Measurements from ENCODE around the gene RAPGEF1.

The RAPGEF1 gene

DNA sequence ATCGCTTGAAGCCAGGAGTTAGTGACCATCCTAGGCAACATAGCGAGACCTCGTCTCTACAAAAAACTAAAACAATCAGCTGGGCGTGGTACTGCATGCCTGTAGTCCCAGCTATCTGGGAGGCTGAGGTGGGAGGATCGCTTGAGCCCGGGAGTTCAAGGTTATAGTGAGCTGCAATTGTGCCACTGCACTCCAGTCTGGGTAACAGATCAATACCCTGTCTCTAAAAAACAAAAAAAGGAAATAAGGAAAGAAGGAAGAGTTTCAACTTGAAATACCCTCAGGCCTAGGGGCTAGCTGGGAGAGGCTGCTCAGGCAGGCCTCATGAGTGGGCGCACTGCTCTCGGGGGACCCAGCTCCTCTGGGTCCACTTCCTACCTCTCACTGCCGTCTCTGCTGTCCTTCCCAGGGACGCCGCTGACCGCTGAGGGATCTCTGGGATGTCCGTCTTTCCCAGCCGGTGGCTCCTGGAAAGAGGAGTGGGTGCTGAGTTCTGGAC, 138.1 kb downstream of the RAPGEF1 start:
- no peak for DNase-seq

DNA sequence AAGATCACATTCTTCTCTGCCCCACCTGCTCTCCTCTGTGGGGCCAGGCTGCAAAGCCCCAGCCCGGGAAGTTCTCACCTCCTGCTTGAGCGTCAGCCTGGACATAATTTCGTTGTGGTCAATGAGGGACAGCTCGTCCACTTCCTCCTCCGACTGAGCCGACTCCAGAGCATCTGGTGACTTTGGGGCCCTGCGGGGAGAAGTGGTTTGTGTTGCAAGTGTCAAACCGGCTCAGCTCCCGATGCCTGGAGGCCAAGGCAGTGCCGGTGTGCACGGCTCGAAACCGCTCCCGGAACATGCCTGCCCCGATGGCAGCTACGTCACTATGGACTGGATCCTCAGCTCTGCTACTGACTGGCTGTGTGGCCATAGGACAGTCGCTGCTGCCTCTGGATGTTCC, 141.8 kb downstream of the RAPGEF1 start:
- DNase-seq: no peak

DNA sequence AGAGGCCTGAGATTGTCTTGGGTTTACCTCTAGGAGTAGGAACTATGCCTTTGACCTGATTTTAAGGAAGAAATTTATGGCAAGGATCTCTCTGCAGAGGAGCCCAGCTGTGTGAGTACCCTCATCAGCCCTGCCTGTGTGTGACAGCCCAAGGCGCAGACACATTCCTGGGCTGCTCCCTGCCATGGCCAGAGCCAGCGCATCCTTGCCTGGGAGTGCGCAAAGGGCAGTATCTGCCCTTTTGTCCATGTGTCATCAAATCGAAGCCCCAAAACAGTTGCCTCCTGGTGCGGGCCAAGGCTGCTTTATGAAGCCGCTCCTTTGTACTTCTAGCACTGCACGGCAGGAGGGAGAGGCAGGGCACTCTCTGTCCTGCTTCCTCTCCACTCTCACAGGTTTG, 142.6 kb downstream of the RAPGEF1 start:
- DNase-seq: no peak

DNA sequence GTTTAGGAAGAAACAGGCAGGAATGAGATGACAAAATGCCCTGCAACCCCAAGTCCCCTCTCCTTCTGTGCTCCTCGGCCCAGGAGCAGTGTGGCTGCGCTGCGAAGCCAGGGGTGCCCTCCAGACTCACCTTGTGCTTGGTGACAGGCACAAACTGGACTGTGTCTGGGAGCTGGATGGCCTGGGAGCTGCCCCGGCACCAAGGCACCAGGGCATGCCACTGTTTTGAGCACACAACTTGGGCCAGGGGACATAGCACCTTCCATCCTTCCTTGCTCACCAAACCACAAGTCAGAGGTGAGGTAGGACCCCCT, 143.5 kb downstream of the RAPGEF1 start:
- no peak for DNase-seq

DNA sequence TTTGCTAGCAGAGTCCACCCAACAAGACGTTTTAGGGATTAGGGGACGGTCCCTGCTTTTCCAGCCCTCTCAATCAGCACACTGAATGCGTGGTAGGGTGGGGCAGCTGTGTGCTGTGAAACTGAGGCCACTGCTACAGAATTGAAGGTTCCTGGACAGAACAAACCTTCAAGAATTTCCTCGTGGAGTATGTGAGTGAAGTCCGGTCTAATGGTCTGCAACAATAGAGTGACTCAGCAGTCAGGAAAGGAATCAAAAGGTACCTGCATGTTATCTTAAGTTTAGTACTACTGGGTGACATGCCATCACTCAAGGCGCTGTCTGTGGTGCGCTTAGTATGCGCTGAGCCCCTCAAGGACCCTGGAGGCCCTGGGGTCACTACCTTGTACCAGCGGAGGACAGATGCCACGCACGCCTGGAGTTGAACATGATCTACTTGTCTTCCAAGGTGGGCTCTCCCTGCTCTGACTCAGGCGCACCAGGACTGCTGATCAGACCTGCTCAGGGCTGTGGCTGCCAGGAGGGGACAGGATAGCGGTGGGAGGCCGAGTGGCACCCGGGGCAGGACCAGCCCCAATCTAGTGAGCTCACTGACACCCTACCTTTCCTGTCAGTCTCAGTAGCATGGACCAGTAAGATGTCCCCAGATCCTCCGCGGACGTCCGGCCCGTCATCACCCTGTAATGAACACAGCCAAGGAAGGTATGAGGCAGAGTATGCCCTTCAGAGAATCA, 144.0 kb downstream of the RAPGEF1 start:
- no peak for DNase-seq

DNA sequence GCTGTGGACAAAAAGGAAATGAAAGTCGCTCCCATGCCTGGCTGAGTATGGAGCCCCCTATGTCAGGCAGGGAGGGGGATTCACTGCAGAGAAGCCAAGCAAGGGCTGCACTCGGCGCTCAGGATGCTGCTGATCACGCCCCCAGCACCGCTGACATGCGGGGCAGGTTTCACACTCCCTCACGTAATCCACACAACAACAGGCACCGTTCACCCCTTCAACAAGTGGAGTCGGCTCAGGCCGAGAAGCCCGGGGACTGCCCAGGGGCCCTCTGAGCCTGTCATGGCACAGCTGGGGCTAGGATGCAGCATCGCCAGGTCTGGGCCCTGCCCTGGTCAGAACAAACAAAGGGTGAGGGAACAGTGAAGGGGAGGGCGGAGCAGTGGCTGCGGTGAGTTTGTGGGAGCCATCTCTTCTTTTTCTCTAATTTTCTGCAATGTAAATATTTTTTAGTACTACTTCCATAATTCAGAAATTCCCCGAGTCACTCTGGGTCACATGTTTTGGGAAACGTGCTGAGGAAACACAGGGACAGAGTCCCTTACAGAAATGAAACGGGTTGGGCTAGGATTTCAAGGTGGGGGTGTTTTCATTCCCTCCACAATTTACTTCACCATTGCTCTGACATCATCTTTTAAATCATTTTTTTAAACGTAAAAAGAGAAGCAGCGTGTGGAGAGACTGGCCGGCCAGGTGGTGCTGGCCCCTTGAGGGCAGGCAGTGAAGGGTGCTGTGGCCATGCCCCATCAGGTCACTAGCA, 144.8 kb downstream of the RAPGEF1 start:
- no peak for DNase-seq

DNA sequence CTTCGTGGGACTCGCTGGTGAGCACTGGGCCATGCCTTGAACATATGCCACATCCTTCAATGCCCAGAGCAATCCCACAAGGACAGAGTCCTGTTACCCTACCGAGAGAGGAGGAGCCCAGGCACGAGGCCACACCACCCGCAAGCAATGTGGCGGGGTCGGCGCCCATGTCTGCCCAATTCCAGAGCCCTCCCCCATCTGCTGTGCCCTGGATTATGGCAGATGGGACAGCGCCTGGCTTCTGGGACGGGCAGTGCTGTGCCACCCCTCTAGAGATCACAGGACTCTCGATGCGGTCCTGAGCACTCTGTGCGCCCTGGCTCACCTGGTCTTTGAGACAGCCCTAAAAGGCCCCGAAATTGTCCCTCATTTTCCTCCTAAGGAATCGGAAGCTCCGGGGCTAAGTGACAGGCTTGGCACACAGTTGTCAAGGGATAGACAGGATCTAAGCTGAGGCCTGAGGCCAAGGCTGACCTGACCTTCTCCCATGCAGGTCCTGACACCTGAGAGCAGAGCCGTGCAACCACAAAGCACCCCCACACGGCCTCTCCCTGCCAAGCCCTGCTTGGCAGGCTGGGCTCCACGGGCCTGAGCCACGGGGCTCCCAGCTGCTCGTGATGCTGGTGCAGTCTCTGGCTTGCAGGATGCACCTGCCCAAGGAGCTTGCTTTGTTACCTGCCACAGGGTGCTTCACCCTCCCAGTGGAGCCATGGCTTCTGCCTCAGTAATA, 145.8 kb downstream of the RAPGEF1 start:
- DNase-seq: no peak

DNA sequence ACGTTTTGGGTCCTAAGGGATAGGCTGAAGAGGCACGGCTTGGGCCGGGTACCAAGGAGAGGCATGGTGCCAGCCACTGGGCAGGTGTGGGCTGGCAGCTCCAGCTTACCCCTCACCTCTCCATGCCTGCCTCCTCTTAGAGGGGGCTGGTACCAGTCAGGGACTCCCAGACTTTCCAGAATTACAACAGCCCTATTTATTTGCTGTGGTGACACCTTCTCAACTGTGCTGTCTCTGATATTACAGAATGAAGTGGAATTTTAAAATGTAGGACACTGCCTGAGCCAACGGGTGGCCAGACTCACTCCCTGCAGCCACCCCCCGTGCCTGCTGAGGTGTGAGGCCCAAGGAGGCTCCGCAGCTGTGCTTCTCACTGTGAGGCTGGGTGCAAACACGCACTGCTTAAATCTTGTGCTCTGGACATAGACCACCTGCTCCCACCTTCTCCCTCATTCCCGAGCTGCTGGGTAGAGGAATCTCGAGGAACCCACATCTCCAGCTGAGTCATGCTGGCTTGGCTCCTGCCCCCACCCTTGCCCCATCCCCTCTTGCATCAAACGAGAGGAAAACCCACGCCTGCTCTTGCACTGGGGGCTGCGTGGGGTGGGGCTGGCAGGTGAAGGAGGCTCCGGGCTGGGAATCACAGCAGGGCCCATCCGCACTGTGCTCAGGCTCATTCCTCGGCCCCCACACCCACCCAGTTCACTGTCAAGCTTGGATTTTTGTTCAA, 146.6 kb downstream of the RAPGEF1 start:
- no peak for DNase-seq

DNA sequence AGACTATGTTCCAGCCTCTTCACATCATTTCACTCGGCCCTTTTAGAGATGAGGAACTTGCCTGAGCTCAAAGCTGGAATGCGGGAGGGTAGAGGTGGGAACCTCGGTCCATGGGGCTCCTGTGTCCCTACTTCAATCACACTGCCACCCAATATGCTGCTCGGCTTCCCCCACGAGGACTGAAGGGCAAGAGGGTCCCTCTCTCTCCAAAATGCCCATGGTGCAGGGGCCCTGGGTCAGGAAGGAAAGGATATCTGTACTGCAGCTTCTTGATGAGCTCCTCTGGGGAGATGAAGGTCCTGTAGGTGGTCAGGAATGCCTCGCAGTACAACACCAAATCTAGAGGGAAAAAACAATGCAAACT, 148.0 kb downstream of the RAPGEF1 start:
- no peak for DNase-seq

DNA sequence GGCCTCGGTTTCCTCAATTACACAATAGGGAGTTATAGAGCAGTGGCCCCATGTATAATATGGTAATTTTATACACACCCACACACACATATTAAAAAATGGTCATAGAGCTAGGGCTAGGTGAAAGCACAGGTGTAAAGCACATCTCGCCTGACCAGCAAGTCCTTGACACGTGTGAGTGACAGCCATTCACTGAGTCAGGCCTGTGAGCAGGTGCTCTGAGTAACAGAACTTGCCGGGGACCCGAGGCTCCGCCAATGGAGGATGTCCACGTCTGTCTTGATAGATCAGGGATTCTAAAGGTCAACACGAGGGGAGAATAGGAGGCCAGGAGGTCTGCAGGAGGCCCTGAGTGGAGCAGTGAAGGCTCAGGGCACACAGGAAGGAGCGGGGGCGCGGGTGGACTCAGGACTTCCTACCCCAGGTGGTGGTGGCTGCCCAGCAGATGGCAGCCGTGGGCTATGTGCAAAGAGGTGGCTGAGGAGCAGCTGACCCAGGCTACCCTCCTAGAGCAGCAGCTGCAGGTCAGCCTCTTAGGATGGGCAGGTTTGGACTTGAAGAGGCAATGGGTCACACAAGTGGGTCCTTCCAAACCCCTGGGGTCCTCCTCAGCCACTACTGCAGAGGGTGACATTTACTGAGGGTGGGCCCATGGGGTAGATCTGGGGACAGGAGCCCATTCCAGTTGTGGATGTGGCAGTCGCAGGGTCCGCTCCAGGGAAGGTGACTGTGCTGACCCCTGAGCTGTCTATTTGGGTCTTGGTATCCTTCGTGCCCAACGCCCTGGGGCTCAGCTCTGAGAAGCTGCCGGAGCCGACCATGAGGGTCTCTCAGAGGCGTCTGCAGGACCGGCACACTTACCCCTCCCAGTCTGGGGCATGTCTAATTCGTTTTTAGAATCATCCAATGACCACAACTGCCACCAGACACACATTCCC, 148.7 kb downstream of the RAPGEF1 start:
- peak; percentile 25 for DNase-seq

DNA sequence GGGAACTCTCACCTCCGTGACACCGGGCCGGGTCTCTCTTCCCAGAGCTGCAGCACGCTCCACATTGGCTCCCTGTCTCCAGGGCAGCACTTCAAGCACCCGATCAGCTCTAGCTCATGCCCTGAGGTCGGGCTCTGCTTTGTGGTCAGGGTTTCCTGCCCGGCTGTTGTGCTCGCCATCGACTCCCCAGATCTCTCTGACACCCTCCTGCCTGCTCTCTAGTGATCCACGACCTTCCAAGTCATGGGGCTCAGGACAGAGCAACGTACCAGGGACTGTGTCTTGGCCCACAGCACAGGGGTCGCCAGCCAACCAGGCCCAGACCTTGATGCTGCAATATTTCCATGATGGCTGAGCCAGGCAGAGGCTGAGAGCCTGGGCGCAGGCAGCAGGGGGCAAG, 149.4 kb downstream of the RAPGEF1 start:
- DNase-seq: no peak

DNA sequence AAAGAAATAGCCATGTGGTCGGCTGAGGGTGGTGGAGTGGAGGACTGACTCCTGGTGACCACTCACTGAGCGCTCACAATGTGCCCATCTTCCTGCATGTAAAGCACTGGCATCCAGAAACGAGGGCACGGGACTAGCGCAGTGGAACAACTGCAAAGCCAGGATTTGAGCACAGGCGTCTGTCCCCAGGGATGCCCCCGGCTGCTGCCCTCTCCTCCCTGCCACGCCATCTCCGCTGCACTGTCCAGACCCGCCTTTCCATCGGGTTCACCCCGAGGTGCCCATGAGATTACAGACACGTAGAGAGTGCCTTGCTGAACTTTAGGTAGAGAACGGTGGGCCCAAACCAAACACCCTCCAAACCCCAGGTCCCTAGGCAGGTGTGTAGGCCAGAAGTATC, 149.9 kb downstream of the RAPGEF1 start:
- DNase-seq: no peak

DNA sequence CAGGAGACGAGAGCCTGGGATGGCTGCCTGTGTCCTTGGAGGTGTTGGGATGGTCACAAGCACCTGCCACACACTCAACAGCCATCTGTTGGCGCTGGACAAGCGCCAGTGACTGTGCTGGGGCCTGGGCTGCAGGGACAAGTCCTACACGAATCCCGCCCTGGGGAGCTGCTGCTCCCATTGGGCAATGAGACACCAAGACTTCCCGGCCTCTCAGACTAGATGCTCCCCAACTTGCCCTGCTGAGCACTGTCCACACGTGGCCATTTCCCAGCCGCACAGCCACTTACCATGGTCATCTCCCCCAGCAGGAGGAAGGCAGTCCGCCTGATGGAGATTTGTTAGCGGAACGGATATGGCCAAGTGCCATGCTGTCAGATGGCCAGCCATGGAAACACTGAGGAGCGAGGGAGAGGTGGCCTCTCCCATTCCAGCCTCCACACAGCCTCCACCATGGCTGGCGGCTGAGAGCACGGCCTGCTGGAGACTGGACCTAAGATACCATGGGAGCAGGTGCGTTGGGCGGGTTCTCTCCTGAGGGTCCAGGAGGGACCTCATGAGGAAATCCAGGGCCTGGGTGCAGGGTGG, 150.7 kb downstream of the RAPGEF1 start:
- DNase-seq: peak; percentile 59

DNA sequence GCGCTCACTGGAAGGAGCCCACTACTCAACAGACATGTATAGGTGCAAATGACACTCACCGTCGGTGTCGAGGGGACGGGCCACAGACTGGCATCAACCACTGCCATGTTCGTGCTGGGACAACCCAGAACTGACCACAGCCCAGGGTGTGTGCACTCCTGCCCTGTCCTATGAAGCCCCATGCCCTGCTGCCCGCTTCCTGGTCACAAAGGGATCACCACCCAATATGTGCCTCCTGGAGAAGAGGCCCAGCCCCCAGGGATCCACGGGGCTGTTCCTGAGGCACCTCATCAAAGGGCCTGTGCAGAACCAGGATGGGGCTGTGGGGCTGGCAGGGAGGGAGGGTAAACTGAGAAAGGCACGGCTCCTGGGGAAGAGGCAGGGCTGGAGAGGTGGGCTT, 151.5 kb downstream of the RAPGEF1 start:
- DNase-seq: no peak

DNA sequence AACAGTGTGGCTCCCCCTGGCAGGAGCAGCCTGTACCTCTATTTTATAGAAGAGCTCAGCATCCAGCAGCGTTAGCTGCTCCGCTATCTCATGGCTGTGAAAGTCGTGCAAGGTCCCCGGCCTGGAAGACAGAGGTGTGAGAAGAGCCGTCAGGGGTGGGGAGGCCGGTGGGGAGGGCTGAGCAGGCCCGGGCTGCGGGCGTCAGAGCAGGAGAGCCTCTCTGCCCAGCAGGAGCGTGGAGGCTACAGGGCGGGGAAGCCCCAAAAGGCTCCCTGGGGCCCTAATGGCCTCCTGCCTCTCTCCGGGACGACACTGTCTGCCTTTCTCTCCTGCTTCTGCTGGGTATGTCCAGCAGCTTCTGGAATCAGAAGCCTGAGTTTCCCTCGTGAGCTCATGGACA, 152.0 kb downstream of the RAPGEF1 start:
- no peak for DNase-seq

DNA sequence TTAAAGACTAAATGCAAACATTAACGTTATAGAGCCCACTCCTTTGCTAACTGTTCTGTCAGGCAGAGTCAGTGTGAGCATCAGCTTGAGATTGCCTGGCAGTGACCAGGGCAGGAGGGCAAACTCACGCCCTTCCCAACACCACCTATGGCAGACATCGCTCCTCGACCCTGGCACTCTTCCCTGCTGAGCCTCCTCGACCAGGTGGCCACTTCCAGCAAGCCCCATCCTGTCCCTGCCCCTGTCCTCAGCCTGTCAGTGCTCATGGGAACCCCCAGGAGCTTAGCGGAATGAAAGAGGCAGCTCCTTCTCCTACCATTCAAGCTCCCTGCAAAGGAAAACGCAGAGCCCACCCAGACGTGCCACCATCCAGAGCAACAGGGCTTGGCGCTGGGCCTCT, 152.5 kb downstream of the RAPGEF1 start:
- no peak for DNase-seq

DNA sequence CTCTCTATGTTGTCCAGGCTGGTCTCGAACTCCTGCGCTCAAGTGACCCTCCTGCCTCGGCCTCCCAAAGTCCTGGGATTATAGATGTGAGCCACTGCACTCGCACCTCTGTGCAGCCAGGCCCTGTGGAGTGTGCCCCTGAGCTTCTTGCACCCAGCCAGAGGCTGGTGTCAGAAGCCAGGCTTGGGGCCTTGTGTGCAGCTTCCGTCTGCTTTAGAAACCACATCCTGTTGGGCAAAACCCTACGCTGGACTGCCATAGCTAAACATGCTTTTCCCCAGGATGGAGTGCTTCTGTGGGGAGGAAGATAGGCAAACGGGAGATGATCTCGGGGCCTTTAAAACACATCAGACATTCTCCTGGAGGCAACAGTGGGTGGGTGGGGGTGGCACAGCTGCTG, 154.5 kb downstream of the RAPGEF1 start:
- no peak for DNase-seq

DNA sequence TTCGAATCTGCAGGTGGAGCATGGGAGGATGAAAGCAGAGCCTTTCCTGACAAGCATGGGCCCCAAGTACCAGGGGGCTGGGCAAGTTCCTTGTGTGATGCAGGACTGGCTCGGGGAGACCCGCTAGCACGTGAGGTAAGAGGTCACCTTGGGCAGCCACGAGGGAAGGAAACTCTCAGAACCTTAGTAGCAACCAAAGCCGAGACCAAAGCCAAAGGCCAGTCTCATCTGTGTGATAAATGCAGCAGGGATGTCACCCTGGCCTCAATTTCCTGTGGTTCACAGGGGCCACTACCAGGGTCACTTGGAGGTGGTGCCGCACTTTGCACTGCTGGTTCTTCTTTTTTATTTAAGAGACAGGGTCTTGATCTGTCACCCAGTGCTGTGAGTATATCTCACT, 155.0 kb downstream of the RAPGEF1 start:
- no peak for DNase-seq

DNA sequence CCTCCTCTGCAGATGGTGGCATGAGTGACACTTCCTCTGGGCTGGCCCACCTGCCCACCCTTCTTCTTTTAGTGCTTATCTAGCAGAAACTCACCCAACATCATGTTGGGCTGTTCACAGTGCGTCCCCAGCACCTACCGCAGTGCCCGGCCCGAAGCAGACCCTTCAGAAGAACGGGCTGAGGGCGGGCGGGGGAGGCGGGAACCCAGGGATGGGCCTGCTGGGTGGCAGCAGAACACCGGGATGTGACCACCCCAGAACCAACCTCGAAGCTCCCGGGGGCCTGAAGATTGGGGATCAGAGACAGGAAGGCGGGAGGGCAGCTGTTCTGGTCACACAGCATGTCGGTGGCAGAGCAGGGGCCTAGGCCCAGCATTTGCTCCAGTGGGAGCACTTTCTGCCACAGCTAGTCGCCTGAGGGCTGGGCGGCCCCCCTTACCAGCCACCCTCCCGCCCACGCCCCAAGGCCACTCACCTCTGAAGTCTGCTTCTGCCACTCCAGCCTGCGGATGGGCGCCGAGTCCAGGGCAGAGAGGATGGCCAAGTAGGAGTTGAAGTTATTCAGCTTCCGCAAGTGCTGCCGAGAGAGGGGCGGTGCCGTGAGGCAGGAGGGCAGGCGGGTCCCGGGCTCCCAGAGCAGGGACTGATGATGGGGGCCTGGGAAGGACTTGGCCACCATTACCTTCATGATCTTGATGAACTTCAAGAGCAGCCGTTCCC, 155.9 kb downstream of the RAPGEF1 start:
- no peak for DNase-seq

DNA sequence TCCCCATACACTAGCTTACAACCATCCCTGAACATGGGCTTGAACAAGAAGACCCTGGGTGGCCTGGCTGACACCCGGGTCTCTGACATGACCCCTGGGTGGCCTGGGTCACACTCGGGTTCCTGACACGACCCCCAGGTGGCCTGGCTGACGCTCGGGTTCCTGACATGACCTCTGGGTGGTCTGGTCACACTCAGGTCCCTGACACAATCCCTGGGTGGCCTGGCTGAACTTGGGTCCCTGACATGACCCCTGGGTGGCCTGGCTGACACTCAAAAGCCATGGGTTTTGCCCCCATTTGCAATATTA, 156.6 kb downstream of the RAPGEF1 start:
- DNase-seq: no peak
